ENCODE measurements around the gene BNIP1.

- TF ChIP-seq POLR2AphosphoS5 (IDR thresholded peaks at IDR 0.05; ENCODE audit: borderline replicate concordance, low read depth, low read length): no peak
- TF ChIP-seq EZH2 (IDR thresholded peaks at IDR 0.05): no peak
- TF ChIP-seq FOXP2 (optimal IDR thresholded peaks at IDR 0.05; ENCODE audit: control extremely low read depth, extremely low read length, insufficient read depth): no peak
Observed at GRCh38 chr5:173148354-173148753, 4.0 kb downstream of the BNIP1 start.

All from SK-N-MC (cell line).